HEK293 (cell line): ENCODE measurements around the gene NOC4L.

Experiments used
- CTCF ChIA-PET: fragments of 350-600 bp; formaldehyde crosslinking; extraction: SDS; loops from one replicate; lab custom pipeline; 2021; ENCODE audit warnings: antibody characterized with exemption; lab: Yijun Ruan, JAX
- POLR2A ChIA-PET: fragments of 300-600 bp; formaldehyde crosslinking; extraction: SDS; loops from one replicate; lab custom pipeline; 2020; ENCODE audit warnings: antibody characterized with exemption, inconsistent platforms; lab: Yijun Ruan, JAX
- H3K27ac ChIP-seq: fragments of 200-500 bp; sonication (Bioruptor generic); 2 replicates; pipeline ENCODE4 v1.5.1; 2014; ENCODE audit warnings: low read depth, low read length, control low read depth, inconsistent platforms; ENCODE audit errors: extremely low read depth
- H3K36me3 ChIP-seq, 2 experiments: fragments of 200-500 bp in 1 of 2; sonication (Bioruptor generic) in 1 of 2; 1 replicate in 1 of 2; 2 replicates in 1 of 2; pipeline ENCODE4 v1.5.1; 2014 to 2017; ENCODE audit warnings: inconsistent platforms in 2 of 2, low read length in 2 of 2; ENCODE audit not compliant: control insufficient read depth in 2 of 2, insufficient read depth in 1 of 2
- H3K4me1 ChIP-seq: fragments of 200-500 bp; sonication (Bioruptor generic); 2 replicates; pipeline ENCODE4 v1.5.1; 2014; ENCODE audit warnings: mild to moderate bottlenecking, low read length, inconsistent platforms; ENCODE audit not compliant: control insufficient read depth, insufficient read depth
- H3K4me3 ChIP-seq: 2 replicates; pipeline ENCODE4 v1.5.1; 2011; ENCODE audit warnings: low read depth, mild to moderate bottlenecking, control low read depth, low read length, moderate library complexity
- H3K9me3 ChIP-seq: fragments of 200-500 bp; sonication (Bioruptor generic); 2 replicates; pipeline ENCODE4 v1.5.1; 2014; ENCODE audit warnings: low read depth, low read length, inconsistent platforms; ENCODE audit not compliant: control insufficient read depth, insufficient read depth
- HOXC10 ChIP-seq: sonication (generic); formaldehyde crosslinking; IDR thresholded peaks from 2 replicates; pipeline ENCODE4 v1.8.1; 2023; ENCODE audit warnings: mild to moderate bottlenecking, missing genetic modification reagents
- ZNF121 ChIP-seq: fragments of 450-650 bp; formaldehyde crosslinking; IDR thresholded peaks from 2 replicates; pipeline ENCODE4 v1.5.1; 2016; ENCODE audit warnings: missing biosample characterization, missing genetic modification characterization
- ZNF133 ChIP-seq: fragments of 450-650 bp; formaldehyde crosslinking; IDR thresholded peaks from 2 replicates; pipeline ENCODE4 v1.5.1; 2016; ENCODE audit warnings: missing biosample characterization, missing genetic modification characterization
- ZNF138 ChIP-seq: fragments of 450-650 bp; formaldehyde crosslinking; IDR thresholded peaks from 2 replicates; pipeline ENCODE4 v1.5.1; 2016; ENCODE audit warnings: missing biosample characterization, missing genetic modification characterization, borderline replicate concordance
- ZNF2 ChIP-seq: fragments of 450-650 bp; formaldehyde crosslinking; IDR thresholded peaks from 2 replicates; pipeline ENCODE4 v1.5.1; 2016; ENCODE audit warnings: missing biosample characterization, missing genetic modification characterization
- ZNF266 ChIP-seq: fragments of 450-650 bp; formaldehyde crosslinking; IDR thresholded peaks from 2 replicates; pipeline ENCODE4 v1.5.1; 2016; ENCODE audit warnings: missing biosample characterization, missing genetic modification characterization, low read depth
- ZNF354C ChIP-seq: fragments of 450-650 bp; formaldehyde crosslinking; IDR thresholded peaks from 2 replicates; pipeline ENCODE4 v1.5.1; 2016; ENCODE audit warnings: missing biosample characterization, missing genetic modification characterization, low read depth, borderline replicate concordance
- ZNF473 ChIP-seq: fragments of 450-650 bp; formaldehyde crosslinking; IDR thresholded peaks from 2 replicates; pipeline ENCODE4 v1.5.1; 2017; ENCODE audit warnings: missing biosample characterization, missing genetic modification characterization
- ZNF560 ChIP-seq: fragments of 450-650 bp; formaldehyde crosslinking; IDR thresholded peaks from 2 replicates; pipeline ENCODE4 v1.5.1; 2017; ENCODE audit warnings: missing biosample characterization, missing genetic modification characterization, borderline replicate concordance
- ZNF610 ChIP-seq: fragments of 450-650 bp; formaldehyde crosslinking; IDR thresholded peaks from 2 replicates; pipeline ENCODE4 v1.5.1; 2016; ENCODE audit warnings: missing biosample characterization, missing genetic modification characterization, borderline replicate concordance
- ZNF670 ChIP-seq: fragments of 450-650 bp; formaldehyde crosslinking; IDR thresholded peaks from 2 replicates; pipeline ENCODE4 v1.5.1; 2016; ENCODE audit warnings: missing biosample characterization, missing genetic modification characterization, low read depth
- ZNF707 ChIP-seq: fragments of 450-650 bp; formaldehyde crosslinking; IDR thresholded peaks from 2 replicates; pipeline ENCODE4 v1.5.1; 2016; ENCODE audit warnings: missing biosample characterization, missing genetic modification characterization
- ZXDB ChIP-seq: fragments of 450-650 bp; formaldehyde crosslinking; IDR thresholded peaks from 2 replicates; pipeline ENCODE4 v1.5.1; 2016; ENCODE audit warnings: missing biosample characterization, missing genetic modification characterization
- TF ChIP-seq, protein P1 (sequence below): fragments of 450-650 bp; formaldehyde crosslinking; IDR thresholded peaks from 2 replicates; pipeline ENCODE4 v1.5.1; 2016; ENCODE audit warnings: missing biosample characterization, missing genetic modification characterization
- TF ChIP-seq, protein P2 (sequence below): fragments of 450-650 bp; formaldehyde crosslinking; IDR thresholded peaks from 2 replicates; pipeline ENCODE4 v1.5.1; 2017; ENCODE audit warnings: missing biosample characterization, missing genetic modification characterization
- TF ChIP-seq, protein P3 (sequence below): fragments of 450-650 bp; formaldehyde crosslinking; IDR thresholded peaks from 2 replicates; pipeline ENCODE4 v1.5.1; 2016; ENCODE audit warnings: missing biosample characterization, missing genetic modification characterization, borderline replicate concordance
- TF ChIP-seq, protein P4 (sequence below): fragments of 450-650 bp; formaldehyde crosslinking; IDR thresholded peaks from 2 replicates; pipeline ENCODE4 v1.5.0; 2017; ENCODE audit warnings: missing biosample characterization, missing genetic modification characterization, borderline replicate concordance
- TF ChIP-seq, protein P5 (sequence below): fragments of 450-650 bp; formaldehyde crosslinking; IDR thresholded peaks from 2 replicates; pipeline ENCODE4 v1.5.1; 2017; ENCODE audit warnings: missing biosample characterization, missing genetic modification characterization
- TF ChIP-seq, protein P6 (sequence below): fragments of 450-650 bp; formaldehyde crosslinking; IDR thresholded peaks from 2 replicates; pipeline ENCODE4 v1.5.1; 2016; ENCODE audit warnings: missing biosample characterization, missing genetic modification characterization
- TF ChIP-seq, protein P7 (sequence below): fragments of 450-650 bp; formaldehyde crosslinking; IDR thresholded peaks from 2 replicates; pipeline ENCODE4 v1.5.1; 2016; ENCODE audit warnings: missing biosample characterization, missing genetic modification characterization, borderline replicate concordance

NOC4L gene

DNA sequence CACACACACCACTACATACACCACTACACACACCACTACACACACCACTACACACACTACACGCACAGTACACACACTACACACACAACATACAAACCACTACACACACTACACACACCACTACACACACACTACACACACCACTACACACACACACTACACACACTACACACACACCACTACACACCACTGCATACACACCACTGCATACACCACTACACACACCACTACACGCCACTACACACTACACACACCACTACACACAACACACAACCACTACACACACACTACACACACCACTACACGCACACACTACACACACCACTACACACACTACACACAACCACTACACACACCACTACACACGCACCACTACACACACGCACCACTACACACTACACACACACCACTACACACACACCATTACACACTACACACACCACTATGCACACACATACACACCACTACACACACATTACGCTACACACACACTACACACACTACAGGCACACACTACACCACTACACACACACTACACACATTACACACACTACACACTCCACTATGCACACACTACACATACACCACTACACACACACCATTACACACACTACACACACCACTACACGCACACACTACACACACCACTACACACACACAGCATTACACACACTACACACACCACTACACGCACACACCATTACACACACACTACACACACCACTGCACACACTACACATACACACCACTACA, 12.5 kb downstream of the NOC4L start:
- ChIA-PET POLR2A (no interaction called here), CTCF (no interaction called here)
- Histone ChIP-seq H3K4me3 (no peak overlapping the region), H3K27ac (no peak overlapping the region), H3K4me1 (no peaks in the 10 kb centered on the region), H3K36me3 (peaks cover 13 to 38% of the 10 kb centered on the region in 2 experiments; a peak in 2 of 3 replicates), H3K9me3 (no peaks in the 10 kb centered on the region)
- TF ChIP-seq ZNF610 (tag by site-specific recombination): no peak
- TF ChIP-seq, protein P1, sequence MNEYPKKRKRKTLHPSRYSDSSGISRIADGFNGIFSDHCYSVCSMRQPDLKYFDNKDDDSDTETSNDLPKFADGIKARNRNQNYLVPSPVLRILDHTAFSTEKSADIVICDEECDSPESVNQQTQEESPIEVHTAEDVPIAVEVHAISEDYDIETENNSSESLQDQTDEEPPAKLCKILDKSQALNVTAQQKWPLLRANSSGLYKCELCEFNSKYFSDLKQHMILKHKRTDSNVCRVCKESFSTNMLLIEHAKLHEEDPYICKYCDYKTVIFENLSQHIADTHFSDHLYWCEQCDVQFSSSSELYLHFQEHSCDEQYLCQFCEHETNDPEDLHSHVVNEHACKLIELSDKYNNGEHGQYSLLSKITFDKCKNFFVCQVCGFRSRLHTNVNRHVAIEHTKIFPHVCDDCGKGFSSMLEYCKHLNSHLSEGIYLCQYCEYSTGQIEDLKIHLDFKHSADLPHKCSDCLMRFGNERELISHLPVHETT: no peak
- no peak for TF ChIP-seq ZNF560
- TF ChIP-seq ZNF266: peak; percentile 2
- peak; percentile 31; the same call in 1 of the 2 replicates for TF ChIP-seq ZNF2 (tag by site-specific recombination)
- TF ChIP-seq ZNF707: peak; percentile 54
- TF ChIP-seq, protein P2, sequence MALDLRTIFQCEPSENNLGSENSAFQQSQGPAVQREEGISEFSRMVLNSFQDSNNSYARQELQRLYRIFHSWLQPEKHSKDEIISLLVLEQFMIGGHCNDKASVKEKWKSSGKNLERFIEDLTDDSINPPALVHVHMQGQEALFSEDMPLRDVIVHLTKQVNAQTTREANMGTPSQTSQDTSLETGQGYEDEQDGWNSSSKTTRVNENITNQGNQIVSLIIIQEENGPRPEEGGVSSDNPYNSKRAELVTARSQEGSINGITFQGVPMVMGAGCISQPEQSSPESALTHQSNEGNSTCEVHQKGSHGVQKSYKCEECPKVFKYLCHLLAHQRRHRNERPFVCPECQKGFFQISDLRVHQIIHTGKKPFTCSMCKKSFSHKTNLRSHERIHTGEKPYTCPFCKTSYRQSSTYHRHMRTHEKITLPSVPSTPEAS (tag by site-specific recombination): peak; percentile 89
- no peak for TF ChIP-seq ZNF121 (tag by site-specific recombination)
- TF ChIP-seq, protein P3, sequence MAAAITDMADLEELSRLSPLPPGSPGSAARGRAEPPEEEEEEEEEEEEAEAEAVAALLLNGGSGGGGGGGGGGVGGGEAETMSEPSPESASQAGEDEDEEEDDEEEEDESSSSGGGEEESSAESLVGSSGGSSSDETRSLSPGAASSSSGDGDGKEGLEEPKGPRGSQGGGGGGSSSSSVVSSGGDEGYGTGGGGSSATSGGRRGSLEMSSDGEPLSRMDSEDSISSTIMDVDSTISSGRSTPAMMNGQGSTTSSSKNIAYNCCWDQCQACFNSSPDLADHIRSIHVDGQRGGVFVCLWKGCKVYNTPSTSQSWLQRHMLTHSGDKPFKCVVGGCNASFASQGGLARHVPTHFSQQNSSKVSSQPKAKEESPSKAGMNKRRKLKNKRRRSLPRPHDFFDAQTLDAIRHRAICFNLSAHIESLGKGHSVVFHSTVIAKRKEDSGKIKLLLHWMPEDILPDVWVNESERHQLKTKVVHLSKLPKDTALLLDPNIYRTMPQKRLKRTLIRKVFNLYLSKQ (tag by site-specific recombination): 0 out of 2 replicates have a peak, but pooled peaks have one; percentile 1
- TF ChIP-seq ZNF354C (tag by site-specific recombination): 0 out of 2 replicates have a peak, but pooled peaks have one; percentile 2
- TF ChIP-seq ZXDB (tag by site-specific recombination): no peak
- TF ChIP-seq, protein P4, sequence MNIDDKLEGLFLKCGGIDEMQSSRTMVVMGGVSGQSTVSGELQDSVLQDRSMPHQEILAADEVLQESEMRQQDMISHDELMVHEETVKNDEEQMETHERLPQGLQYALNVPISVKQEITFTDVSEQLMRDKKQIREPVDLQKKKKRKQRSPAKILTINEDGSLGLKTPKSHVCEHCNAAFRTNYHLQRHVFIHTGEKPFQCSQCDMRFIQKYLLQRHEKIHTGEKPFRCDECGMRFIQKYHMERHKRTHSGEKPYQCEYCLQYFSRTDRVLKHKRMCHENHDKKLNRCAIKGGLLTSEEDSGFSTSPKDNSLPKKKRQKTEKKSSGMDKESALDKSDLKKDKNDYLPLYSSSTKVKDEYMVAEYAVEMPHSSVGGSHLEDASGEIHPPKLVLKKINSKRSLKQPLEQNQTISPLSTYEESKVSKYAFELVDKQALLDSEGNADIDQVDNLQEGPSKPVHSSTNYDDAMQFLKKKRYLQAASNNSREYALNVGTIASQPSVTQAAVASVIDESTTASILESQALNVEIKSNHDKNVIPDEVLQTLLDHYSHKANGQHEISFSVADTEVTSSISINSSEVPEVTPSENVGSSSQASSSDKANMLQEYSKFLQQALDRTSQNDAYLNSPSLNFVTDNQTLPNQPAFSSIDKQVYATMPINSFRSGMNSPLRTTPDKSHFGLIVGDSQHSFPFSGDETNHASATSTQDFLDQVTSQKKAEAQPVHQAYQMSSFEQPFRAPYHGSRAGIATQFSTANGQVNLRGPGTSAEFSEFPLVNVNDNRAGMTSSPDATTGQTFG (tag by site-specific recombination): peak; percentile 84; the same call in 1 of the 2 replicates
- TF ChIP-seq, protein P5, sequence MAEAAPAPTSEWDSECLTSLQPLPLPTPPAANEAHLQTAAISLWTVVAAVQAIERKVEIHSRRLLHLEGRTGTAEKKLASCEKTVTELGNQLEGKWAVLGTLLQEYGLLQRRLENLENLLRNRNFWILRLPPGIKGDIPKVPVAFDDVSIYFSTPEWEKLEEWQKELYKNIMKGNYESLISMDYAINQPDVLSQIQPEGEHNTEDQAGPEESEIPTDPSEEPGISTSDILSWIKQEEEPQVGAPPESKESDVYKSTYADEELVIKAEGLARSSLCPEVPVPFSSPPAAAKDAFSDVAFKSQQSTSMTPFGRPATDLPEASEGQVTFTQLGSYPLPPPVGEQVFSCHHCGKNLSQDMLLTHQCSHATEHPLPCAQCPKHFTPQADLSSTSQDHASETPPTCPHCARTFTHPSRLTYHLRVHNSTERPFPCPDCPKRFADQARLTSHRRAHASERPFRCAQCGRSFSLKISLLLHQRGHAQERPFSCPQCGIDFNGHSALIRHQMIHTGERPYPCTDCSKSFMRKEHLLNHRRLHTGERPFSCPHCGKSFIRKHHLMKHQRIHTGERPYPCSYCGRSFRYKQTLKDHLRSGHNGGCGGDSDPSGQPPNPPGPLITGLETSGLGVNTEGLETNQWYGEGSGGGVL (tag by site-specific recombination): no peak
- TF ChIP-seq, protein P6, sequence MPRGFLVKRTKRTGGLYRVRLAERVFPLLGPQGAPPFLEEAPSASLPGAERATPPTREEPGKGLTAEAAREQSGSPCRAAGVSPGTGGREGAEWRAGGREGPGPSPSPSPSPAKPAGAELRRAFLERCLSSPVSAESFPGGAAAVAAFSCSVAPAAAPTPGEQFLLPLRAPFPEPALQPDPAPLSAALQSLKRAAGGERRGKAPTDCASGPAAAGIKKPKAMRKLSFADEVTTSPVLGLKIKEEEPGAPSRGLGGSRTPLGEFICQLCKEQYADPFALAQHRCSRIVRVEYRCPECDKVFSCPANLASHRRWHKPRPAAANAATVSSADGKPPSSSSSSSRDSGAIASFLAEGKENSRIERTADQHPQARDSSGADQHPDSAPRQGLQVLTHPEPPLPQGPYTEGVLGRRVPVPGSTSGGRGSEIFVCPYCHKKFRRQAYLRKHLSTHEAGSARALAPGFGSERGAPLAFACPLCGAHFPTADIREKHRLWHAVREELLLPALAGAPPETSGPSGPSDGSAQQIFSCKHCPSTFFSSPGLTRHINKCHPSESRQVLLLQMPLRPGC (tag by site-specific recombination): no peak
- no peak for TF ChIP-seq HOXC10 (CRISPR knock-in tag)
- TF ChIP-seq, protein P7, sequence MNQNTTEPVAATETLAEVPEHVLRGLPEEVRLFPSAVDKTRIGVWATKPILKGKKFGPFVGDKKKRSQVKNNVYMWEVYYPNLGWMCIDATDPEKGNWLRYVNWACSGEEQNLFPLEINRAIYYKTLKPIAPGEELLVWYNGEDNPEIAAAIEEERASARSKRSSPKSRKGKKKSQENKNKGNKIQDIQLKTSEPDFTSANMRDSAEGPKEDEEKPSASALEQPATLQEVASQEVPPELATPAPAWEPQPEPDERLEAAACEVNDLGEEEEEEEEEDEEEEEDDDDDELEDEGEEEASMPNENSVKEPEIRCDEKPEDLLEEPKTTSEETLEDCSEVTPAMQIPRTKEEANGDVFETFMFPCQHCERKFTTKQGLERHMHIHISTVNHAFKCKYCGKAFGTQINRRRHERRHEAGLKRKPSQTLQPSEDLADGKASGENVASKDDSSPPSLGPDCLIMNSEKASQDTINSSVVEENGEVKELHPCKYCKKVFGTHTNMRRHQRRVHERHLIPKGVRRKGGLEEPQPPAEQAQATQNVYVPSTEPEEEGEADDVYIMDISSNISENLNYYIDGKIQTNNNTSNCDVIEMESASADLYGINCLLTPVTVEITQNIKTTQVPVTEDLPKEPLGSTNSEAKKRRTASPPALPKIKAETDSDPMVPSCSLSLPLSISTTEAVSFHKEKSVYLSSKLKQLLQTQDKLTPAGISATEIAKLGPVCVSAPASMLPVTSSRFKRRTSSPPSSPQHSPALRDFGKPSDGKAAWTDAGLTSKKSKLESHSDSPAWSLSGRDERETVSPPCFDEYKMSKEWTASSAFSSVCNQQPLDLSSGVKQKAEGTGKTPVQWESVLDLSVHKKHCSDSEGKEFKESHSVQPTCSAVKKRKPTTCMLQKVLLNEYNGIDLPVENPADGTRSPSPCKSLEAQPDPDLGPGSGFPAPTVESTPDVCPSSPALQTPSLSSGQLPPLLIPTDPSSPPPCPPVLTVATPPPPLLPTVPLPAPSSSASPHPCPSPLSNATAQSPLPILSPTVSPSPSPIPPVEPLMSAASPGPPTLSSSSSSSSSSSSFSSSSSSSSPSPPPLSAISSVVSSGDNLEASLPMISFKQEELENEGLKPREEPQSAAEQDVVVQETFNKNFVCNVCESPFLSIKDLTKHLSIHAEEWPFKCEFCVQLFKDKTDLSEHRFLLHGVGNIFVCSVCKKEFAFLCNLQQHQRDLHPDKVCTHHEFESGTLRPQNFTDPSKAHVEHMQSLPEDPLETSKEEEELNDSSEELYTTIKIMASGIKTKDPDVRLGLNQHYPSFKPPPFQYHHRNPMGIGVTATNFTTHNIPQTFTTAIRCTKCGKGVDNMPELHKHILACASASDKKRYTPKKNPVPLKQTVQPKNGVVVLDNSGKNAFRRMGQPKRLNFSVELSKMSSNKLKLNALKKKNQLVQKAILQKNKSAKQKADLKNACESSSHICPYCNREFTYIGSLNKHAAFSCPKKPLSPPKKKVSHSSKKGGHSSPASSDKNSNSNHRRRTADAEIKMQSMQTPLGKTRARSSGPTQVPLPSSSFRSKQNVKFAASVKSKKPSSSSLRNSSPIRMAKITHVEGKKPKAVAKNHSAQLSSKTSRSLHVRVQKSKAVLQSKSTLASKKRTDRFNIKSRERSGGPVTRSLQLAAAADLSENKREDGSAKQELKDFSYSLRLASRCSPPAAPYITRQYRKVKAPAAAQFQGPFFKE: no peak
- no peak for TF ChIP-seq ZNF133
- TF ChIP-seq ZNF138 (tag by site-specific recombination): no peak
- TF ChIP-seq ZNF473 (tag by site-specific recombination): peak; percentile 74; the same call in 1 of the 2 replicates
- TF ChIP-seq ZNF670 (tag by site-specific recombination): peak; percentile 73; the same call in 1 of the 2 replicates
